CD14-positive monocyte (primary cell): Measurements from ENCODE around the gene GPD1L. TPM values are rescaled to one million over a fixed set of nuclear protein-coding genes. Genes with fewer than 3 reads are reported as not detected.
A peak's percentile ranks its signal among the peaks of the same experiment; 100 is the strongest.

Source experiments
- DNase-seq, 3 donors: peaks; one replicate each; pipeline ENCODE4 v3.0.0-alpha.2; 2011 to 2022
- H2AFZ ChIP-seq: 2 replicates; pipeline ENCODE4 v1.6.0; 2012; ENCODE audit warnings: mild to moderate bottlenecking, low read depth, low read length, inconsistent platforms; ENCODE audit not compliant: insufficient read depth, poor library complexity, severe bottlenecking
- H3K27ac ChIP-seq, 2 donors: 1 replicate in 1 of 2; 2 replicates in 1 of 2; pipeline ENCODE4 v1.5.1; 2012 to 2013; ENCODE audit warnings: low read length in 2 of 2, control low read depth in 1 of 2, inconsistent platforms in 1 of 2, low read depth in 1 of 2, mild to moderate bottlenecking in 1 of 2
- H3K27me3 ChIP-seq, 2 donors: one replicate each; pipeline versions ENCODE4 v1.6.0 to v1.6.1; 2011 to 2013; ENCODE audit warnings: low read length in 2 of 2; ENCODE audit not compliant: control insufficient read depth in 2 of 2, insufficient read depth in 2 of 2
- H3K36me3 ChIP-seq, 2 donors: replicated peaks in 1 of 2; 1 replicate in 1 of 2; 2 replicates in 1 of 2; pipeline versions ENCODE4 v1.5.1 to v1.6.1; 2012 to 2013; ENCODE audit warnings: low read length in 2 of 2, control low read depth in 1 of 2, inconsistent platforms in 1 of 2, mild to moderate bottlenecking in 1 of 2; ENCODE audit not compliant: insufficient read depth in 2 of 2, control insufficient read depth in 1 of 2
- H3K4me1 ChIP-seq, 2 donors: 1 replicate in 1 of 2; 2 replicates in 1 of 2; pipeline versions ENCODE4 v1.5.1 to v1.6.1; 2012 to 2013; ENCODE audit warnings: low read length in 2 of 2, control low read depth in 1 of 2, inconsistent platforms in 1 of 2, mild to moderate bottlenecking in 1 of 2, moderate library complexity in 1 of 2; ENCODE audit not compliant: insufficient read depth in 2 of 2, control insufficient read depth in 1 of 2
- H3K4me2 ChIP-seq: replicated peaks from 2 replicates; pipeline ENCODE3; 2012; ENCODE audit warnings: low read length, moderate library complexity, mild to moderate bottlenecking; ENCODE audit not compliant: poor library complexity, severe bottlenecking; ENCODE audit errors: extremely low read depth
- H3K4me3 ChIP-seq, 3 experiments: fragments of 200-600 bp in 1 of 3; sonication (generic) in 1 of 3; replicated peaks in 1 of 3; 1 replicate in 2 of 3; 2 replicates in 1 of 3; pipeline ENCODE4 v1.5.1; 2011 to 2013; ENCODE audit warnings: low read length in 3 of 3, mild to moderate bottlenecking in 3 of 3, control low read depth in 2 of 3, low read depth in 2 of 3, inconsistent platforms in 1 of 3, moderate library complexity in 1 of 3
- H3K79me2 ChIP-seq: 2 replicates; pipeline ENCODE4 v1.6.0; 2012; ENCODE audit warnings: mild to moderate bottlenecking, control low read depth, inconsistent platforms, low read length, moderate library complexity; ENCODE audit not compliant: insufficient read depth
- H3K9ac ChIP-seq: 2 replicates; pipeline ENCODE4 v1.6.0; 2017; ENCODE audit warnings: low read length, mild to moderate bottlenecking; ENCODE audit not compliant: insufficient read depth, poor library complexity, severe bottlenecking
- H3K9me3 ChIP-seq, 2 donors: replicated peaks in 1 of 2; 1 replicate in 1 of 2; 2 replicates in 1 of 2; pipeline versions ENCODE4 v1.5.1 to v1.6.1; 2012 to 2013; ENCODE audit warnings: low read length in 2 of 2, control low read depth in 1 of 2; ENCODE audit not compliant: control insufficient read depth in 1 of 2, insufficient read depth in 1 of 2
- H4K20me1 ChIP-seq: 2 replicates; pipeline ENCODE4 v1.6.0; 2012; ENCODE audit warnings: mild to moderate bottlenecking, low read length, control low read depth, moderate library complexity; ENCODE audit not compliant: insufficient read depth
- H3K27ac Mint-ChIP-seq, 7 donors: one replicate each; pipeline ENCODE4 v1.8.0; 2020; ENCODE audit warnings: mild to moderate bottlenecking in 7 of 7, mixed read lengths in 7 of 7, moderate library complexity in 6 of 7, inconsistent platforms in 2 of 7
- H3K27me3 Mint-ChIP-seq, 3 donors: one replicate each; pipeline ENCODE4 v1.8.0; 2021 to 2022; ENCODE audit warnings: low read depth in 3 of 3, mild to moderate bottlenecking in 3 of 3, mixed read lengths in 3 of 3, moderate library complexity in 3 of 3, inconsistent platforms in 1 of 3
- H3K36me3 Mint-ChIP-seq, 2 donors: one replicate each; pipeline ENCODE4 v1.8.0; 2020; ENCODE audit warnings: mixed read lengths in 2 of 2, inconsistent platforms in 1 of 2, mild to moderate bottlenecking in 1 of 2
- H3K4me1 Mint-ChIP-seq: one replicate; pipeline ENCODE4 v1.8.0; 2020; ENCODE audit warnings: mild to moderate bottlenecking, mixed read lengths
- H3K4me3 Mint-ChIP-seq, 2 donors: one replicate each; pipeline ENCODE4 v1.8.0; 2020; ENCODE audit warnings: mild to moderate bottlenecking in 2 of 2, mixed read lengths in 2 of 2, moderate library complexity in 1 of 2
- H3K9me3 Mint-ChIP-seq, 7 donors: one replicate each; pipeline ENCODE4 v1.8.0; 2020 to 2022; ENCODE audit warnings: mixed read lengths in 7 of 7, mild to moderate bottlenecking in 6 of 7, moderate library complexity in 6 of 7, inconsistent platforms in 2 of 7
- WGBS: methylation state at CpG from one replicate; pipeline ENCODE4 v1.1.5; 2013; ENCODE audit warnings: missing lambda C conversion rate; ENCODE audit not compliant: insufficient coverage; 5-methylcytosine and 5-hydroxymethylcytosine counted together
- intact Hi-C, 2 donors: fragments of 100-400 bp; cut with micrococcal nuclease; formaldehyde crosslinking; loops; one replicate each; pipeline versions ENCODE4 v1.15.0 to v1.15.1; 2023
- polyA plus RNA-seq, 3 donors: library from polyadenylated mRNA; depleted of rRNA in 1 of 3; unstranded in 2 of 3; stranded (reverse) in 1 of 3; fragments of 300-500 nt in 2 of 3; fragments of >200 nt in 1 of 3; fragmentation: Illumina TruSeq in 2 of 3; gene quantifications; 1 replicate in 2 of 3; 2 replicates in 1 of 3; pipeline ENCODE4 v1.2.3, GENCODE V29; 2012 to 2021
- TF ChIP-seq, protein P1 (sequence below): fragments of 200-600 bp; IDR thresholded peaks from one replicate; pipeline ENCODE4 v1.8.0; 2022; ENCODE audit warnings: antibody characterized with exemption, mild to moderate bottlenecking

Gene GPD1L
- polyA plus RNA-seq, 3 donors: 4.9 to 11.8 (median 10.2) TPM

DNA sequence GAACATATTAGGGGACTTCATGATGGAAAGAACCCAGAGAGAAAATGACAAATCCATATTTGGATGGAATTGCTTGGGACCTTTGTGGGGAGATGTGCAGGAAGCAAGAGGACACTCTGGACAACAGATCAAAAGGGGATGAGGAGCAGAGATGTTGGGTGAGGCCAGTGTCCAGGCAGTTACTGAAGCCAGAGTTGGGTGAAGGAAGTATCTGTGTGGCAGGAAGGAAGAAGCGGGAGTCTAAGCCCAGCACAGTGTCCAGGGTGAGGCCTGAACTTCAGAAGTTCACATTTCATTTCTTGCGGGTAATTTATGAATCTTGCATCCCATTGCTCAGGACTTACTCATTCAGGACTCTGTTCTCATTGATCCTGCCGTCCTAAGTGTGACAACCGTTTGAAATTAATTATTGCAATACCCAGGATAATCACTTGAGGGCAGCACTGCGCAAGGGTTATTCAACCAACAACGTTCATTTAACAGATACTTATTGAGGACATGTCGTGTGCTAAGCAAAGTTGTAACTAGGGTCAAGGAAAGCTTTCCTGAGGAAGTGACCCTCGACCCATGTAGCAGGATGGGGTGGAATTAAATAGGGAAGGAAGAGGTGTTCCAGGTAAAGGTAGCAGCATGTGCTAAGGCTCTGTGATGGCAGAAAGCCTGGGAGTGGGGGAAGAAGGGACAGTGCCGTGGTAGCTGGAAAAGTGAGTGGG lies 70.7 kb downstream of the GPD1L start:
- peaks cover 12% of the 10 kb centered on the region for H3K4me1 Mint-ChIP-seq
- Histone ChIP-seq H3K9ac (no peak overlapping the region), H3K27me3 (peaks cover 0 to 2% of the 10 kb centered on the region in 2 donors), H3K27ac (no peak overlapping the region), H3K36me3 (no peaks in the 10 kb centered on the region), H2AFZ (peak overlapping the region; percentile 25), H3K4me2 (no peak overlapping the region), H4K20me1 (no peaks in the 10 kb centered on the region), H3K4me1 (peaks cover 0 to 5% of the 10 kb centered on the region in 2 donors), H3K9me3 (no peaks in the 10 kb centered on the region), H3K79me2 (no peaks in the 10 kb centered on the region), H3K4me3 (no peak overlapping the region)
- peak; percentile 37 to 58 (median 45) for DNase-seq
- TF ChIP-seq, protein P1, sequence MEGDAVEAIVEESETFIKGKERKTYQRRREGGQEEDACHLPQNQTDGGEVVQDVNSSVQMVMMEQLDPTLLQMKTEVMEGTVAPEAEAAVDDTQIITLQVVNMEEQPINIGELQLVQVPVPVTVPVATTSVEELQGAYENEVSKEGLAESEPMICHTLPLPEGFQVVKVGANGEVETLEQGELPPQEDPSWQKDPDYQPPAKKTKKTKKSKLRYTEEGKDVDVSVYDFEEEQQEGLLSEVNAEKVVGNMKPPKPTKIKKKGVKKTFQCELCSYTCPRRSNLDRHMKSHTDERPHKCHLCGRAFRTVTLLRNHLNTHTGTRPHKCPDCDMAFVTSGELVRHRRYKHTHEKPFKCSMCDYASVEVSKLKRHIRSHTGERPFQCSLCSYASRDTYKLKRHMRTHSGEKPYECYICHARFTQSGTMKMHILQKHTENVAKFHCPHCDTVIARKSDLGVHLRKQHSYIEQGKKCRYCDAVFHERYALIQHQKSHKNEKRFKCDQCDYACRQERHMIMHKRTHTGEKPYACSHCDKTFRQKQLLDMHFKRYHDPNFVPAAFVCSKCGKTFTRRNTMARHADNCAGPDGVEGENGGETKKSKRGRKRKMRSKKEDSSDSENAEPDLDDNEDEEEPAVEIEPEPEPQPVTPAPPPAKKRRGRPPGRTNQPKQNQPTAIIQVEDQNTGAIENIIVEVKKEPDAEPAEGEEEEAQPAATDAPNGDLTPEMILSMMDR: peak; percentile 76
- peaks cover 5 to 9% (median 5%) of the 10 kb centered on the region in 3 donors for H3K27me3 Mint-ChIP-seq
- peak overlapping the region in 1 of 7 donors; percentile 9 for H3K27ac Mint-ChIP-seq
- no peaks in the 10 kb centered on the region for H3K36me3 Mint-ChIP-seq
- WGBS: 18% methylated on average over 4 of the region's 9 CpGs
- H3K9me3 Mint-ChIP-seq: peaks cover 0 to 2% (median 0%) of the 10 kb centered on the region in 7 donors
- intact Hi-C loops: no loop called here
- H3K4me3 Mint-ChIP-seq: peak overlapping the region in 1 of 2 donors; percentile 47

DNA sequence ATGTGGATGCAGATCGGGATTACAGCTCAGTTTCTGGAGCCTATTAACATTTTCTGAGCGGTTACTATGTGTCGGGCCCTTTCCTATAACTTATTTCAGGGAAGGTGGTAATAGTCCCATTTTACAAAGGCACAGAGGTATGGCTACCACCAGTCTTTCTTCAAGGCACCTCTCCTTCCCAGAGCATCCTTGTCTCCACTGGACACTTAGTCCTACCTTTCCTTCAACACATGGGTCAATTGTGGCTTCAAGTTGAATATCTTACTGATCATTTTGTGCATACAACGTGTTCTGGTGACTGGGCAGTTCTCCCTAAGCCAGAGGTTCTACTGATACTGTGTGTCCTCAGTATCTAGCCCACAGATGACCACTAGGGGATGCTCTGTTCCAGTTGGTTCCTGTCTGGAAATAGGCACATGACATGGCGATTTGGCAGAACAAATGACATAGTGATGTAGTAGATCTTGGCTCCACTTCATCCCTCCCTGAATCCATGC lies 71.3 kb downstream of the GPD1L start:
- H3K36me3 Mint-ChIP-seq: no peaks in the 10 kb centered on the region
- H3K79me2 ChIP-seq: no peaks in the 10 kb centered on the region
- no peaks in the 10 kb centered on the region for H3K36me3 ChIP-seq
- intact Hi-C loops: no loop called here
- H3K9me3 ChIP-seq: no peaks in the 10 kb centered on the region
- WGBS: 33% methylated on average over 3 of the region's 5 CpGs
- H4K20me1 ChIP-seq: no peaks in the 10 kb centered on the region
- H3K4me3 Mint-ChIP-seq: peak overlapping the region in 1 of 2 donors; percentile 47
- peaks cover 0 to 1% (median 0%) of the 10 kb centered on the region in 7 donors for H3K9me3 Mint-ChIP-seq
- H3K4me1 Mint-ChIP-seq: peaks cover 12% of the 10 kb centered on the region
- H2AFZ ChIP-seq: peak overlapping the region; percentile 25
- no peak overlapping the region for H3K4me2 ChIP-seq
- H3K4me3 ChIP-seq: no peak overlapping the region
- H3K4me1 ChIP-seq: peaks cover 0 to 5% of the 10 kb centered on the region in 2 donors
- H3K9ac ChIP-seq: no peak overlapping the region
- TF ChIP-seq, protein P1: peak; percentile 62
- peaks cover 0 to 2% of the 10 kb centered on the region in 2 donors for H3K27me3 ChIP-seq
- no peak overlapping the region for H3K27ac ChIP-seq
- peak overlapping the region in 2 of 7 donors; percentile 9 to 31 for H3K27ac Mint-ChIP-seq
- DNase-seq: peak; percentile 47 to 64 (median 63)
- H3K27me3 Mint-ChIP-seq: peaks cover 5 to 9% (median 5%) of the 10 kb centered on the region in 3 donors
